Heart left ventricle (tissue), 13 donors: ENCODE measurements around the gene SMARCC1.
"Not testable (repeated sequence)": the region's sequence is repeated elsewhere in the genome, so short reads cannot be mapped to it uniquely, and the experiment has no call there.

ENCODE experiments used
- POLR2A ChIP-seq, 2 donors: fragments of 450-650 bp; IDR thresholded peaks; one replicate each; pipeline ENCODE4 v1.6.1; 2017; ENCODE audit warnings: antibody characterized with exemption in 2 of 2, mild to moderate bottlenecking in 2 of 2, moderate library complexity in 2 of 2
- TF ChIP-seq, protein P1 (sequence below), 12 donors: fragments of 200-600 bp; sonication (generic) in 4 of 12; IDR thresholded peaks; one replicate each; pipeline versions ENCODE4 v1.5.0 to v1.8.0; 2018 to 2022; ENCODE audit warnings: antibody characterized with exemption in 12 of 12, mild to moderate bottlenecking in 5 of 12
- donor health status: ischemic (EF 13 %, LVEDD 7.1; RV severe dilation, severe dysfunction).
- donor health status: DM: no; HTN: yes; CAD: no.
- donor health status: DM: no; HTN: no; CAD: no.
- donor health status: ischemic (EF 25% LVEDD 6.9; RV normal size, moderate dysfunction).
- donor health status: ischemic (EF 25% LVEDD 5.7; RV mildly dilated, moderate dysfunction).
- donor health status: ischemic (EF 35%, LVEDD 5.7; RV mildly dilated, moderate dysfunction).
- donor health status: nonischemic (EF 11% LVEDD 7.7; RV severe dilation, severe dysfunction).
- donor health status: DM: yes; HTN: yes; CAD: no.
- donor health status: PGD.
- donor health status: ischemic (EF 29% LVEDD 5.4; RV normal size, mild dysfunction).
- donor health status: nonischemic (EF 23%, LVEDD 6.1; RV moderate dilation, normal function).

DNA sequence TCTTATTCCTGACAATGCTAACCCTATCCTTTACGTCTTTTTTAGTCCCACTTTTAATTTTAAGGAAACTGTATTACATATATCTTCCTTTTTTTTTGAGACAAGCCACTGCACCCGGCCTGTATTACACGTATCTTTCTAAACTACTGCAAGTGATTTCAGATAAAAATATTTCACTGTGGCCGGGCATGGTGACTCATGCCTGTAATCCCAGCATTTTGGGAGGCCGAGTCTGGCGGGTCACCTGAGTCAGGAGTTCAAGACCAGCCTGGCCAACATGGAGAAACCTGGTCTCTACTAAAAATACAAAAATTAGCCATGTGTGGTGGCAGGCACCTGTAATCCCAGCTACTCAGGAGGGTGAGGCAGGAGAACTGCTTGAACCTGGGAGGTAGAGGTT, 38.3 kb downstream of the SMARCC1 start:
- TF ChIP-seq, protein P1, sequence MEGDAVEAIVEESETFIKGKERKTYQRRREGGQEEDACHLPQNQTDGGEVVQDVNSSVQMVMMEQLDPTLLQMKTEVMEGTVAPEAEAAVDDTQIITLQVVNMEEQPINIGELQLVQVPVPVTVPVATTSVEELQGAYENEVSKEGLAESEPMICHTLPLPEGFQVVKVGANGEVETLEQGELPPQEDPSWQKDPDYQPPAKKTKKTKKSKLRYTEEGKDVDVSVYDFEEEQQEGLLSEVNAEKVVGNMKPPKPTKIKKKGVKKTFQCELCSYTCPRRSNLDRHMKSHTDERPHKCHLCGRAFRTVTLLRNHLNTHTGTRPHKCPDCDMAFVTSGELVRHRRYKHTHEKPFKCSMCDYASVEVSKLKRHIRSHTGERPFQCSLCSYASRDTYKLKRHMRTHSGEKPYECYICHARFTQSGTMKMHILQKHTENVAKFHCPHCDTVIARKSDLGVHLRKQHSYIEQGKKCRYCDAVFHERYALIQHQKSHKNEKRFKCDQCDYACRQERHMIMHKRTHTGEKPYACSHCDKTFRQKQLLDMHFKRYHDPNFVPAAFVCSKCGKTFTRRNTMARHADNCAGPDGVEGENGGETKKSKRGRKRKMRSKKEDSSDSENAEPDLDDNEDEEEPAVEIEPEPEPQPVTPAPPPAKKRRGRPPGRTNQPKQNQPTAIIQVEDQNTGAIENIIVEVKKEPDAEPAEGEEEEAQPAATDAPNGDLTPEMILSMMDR (IDR thresholded peaks at IDR 0.05) = not testable (repeated sequence)
- not testable (repeated sequence) for TF ChIP-seq POLR2A (IDR thresholded peaks at IDR 0.05)
